ENCODE results near the gene FATE1.

Gene FATE1

DNA sequence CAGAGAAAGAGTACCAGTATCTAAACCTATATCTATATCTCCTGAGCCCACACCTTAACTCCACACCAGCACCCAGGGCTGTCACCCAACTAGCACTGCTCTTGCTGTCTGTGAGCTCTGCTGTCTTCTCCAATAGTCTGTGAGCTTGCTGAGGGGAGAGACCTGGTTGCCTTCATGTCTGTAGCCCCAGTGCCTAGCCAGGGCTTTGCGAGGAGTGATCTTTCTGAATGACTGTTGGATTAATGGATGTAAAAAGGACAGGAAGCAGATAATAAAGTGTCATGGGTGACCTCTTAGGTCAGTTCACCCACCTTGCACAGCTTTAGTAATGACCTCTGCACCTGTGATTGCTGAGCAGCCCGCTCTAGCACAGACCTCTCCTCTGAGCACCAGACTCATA lies 49.2 kb downstream of the FATE1 start:
- H3K27me3 ChIP-seq (ENCODE audit: insufficient read depth, low read length, poor library complexity), result no peaks in the 10 kb centered on the region
- H3K9me3 ChIP-seq (ENCODE audit: insufficient read depth, low read length, severe bottlenecking), result no peaks in the 10 kb centered on the region
- no peak overlapping the region for H3K9ac ChIP-seq (ENCODE audit: low read depth, low read length)
- no peak for DNase-seq
- no peaks in the 10 kb centered on the region for H3K4me1 ChIP-seq (ENCODE audit: insufficient read depth, low read length)
- no peak overlapping the region for H3K4me3 ChIP-seq (ENCODE audit: low read depth in 1 of 2, low read length in 2 of 2)
- H2AFZ ChIP-seq (ENCODE audit: low read depth, low read length), result no peak overlapping the region
- H3K79me2 ChIP-seq (ENCODE audit: insufficient read depth, low read length), result no peaks in the 10 kb centered on the region
- no peaks in the 10 kb centered on the region for H4K20me1 ChIP-seq (ENCODE audit: insufficient read depth, low read length)
- no peak overlapping the region for H3K27ac ChIP-seq (ENCODE audit: low read length)
- no peak overlapping the region for H3K4me2 ChIP-seq (ENCODE audit: insufficient read depth, low read length)
- ATAC-seq (ENCODE audit: insufficient read depth, low read depth), result no peak
- H3K36me3 ChIP-seq (ENCODE audit: insufficient read depth, low read length), result no peaks in the 10 kb centered on the region
- TF ChIP-seq CTCF (IDR thresholded peaks at IDR 0.05; ENCODE audit: borderline replicate concordance, extremely low read depth, low read length, poor library complexity, severe bottlenecking) (no peak), EZH2 (IDR thresholded peaks at IDR 0.05; ENCODE audit: borderline replicate concordance, low read depth, low read length, severe bottlenecking) (no peak)

GRCh38 chrX:151771726-151772125 lies 55.9 kb downstream of the FATE1 start:
- DNase-seq (no peak), ATAC-seq (ENCODE audit: insufficient read depth, low read depth) (no peak)
- TF ChIP-seq CTCF (IDR thresholded peaks at IDR 0.05; ENCODE audit: borderline replicate concordance, extremely low read depth, low read length, poor library complexity, severe bottlenecking) (no peak), EZH2 (IDR thresholded peaks at IDR 0.05; ENCODE audit: borderline replicate concordance, low read depth, low read length, severe bottlenecking) (no peak)
- Histone ChIP-seq H3K36me3 (ENCODE audit: insufficient read depth, low read length) (no peaks in the 10 kb centered on the region), H4K20me1 (ENCODE audit: insufficient read depth, low read length) (no peaks in the 10 kb centered on the region), H2AFZ (ENCODE audit: low read depth, low read length) (no peak overlapping the region), H3K9ac (ENCODE audit: low read depth, low read length) (no peak overlapping the region), H3K27ac (ENCODE audit: low read length) (no peak overlapping the region), H3K4me2 (ENCODE audit: insufficient read depth, low read length) (no peak overlapping the region), H3K79me2 (ENCODE audit: insufficient read depth, low read length) (no peaks in the 10 kb centered on the region), H3K4me1 (ENCODE audit: insufficient read depth, low read length) (no peaks in the 10 kb centered on the region), H3K4me3 (ENCODE audit: low read depth in 1 of 2, low read length in 2 of 2) (no peak overlapping the region), H3K27me3 (ENCODE audit: insufficient read depth, low read length, poor library complexity) (no peaks in the 10 kb centered on the region), H3K9me3 (ENCODE audit: insufficient read depth, low read length, severe bottlenecking) (no peaks in the 10 kb centered on the region)
